GM19438 (cell line): ENCODE measurements around the gene SMIM36.
"Not testable (repeated sequence)": the region's sequence is repeated elsewhere in the genome, so short reads cannot be mapped to it uniquely, and the experiment has no call there.

ENCODE experiments used
- ATAC-seq: cut with Tn5 transposase; IDR thresholded peaks from one replicate; pipeline ENCODE4 v1.9.1; 2021; ENCODE audit warnings: low read depth; ENCODE audit not compliant: unreplicated experiment

SMIM36 gene

DNA sequence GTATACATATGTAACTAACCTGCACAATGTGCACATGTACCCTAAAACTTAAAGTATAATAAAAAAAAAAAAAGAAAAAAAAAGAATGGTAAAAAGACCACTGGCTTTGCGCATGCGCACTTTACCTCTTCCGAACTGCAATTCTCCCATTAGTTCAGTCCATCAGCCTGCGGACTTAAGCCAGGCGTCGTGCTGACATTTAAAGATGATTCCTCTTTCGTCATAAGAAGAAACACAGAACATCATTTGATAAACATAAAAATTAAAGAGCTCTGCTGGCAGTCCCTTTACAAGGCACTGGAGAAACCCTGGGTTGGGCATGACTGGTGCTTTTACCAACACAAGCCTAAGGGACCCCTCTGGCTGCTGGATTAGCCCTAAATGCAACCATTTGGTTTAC lies 3.6 kb downstream of the SMIM36 start:
- not testable (repeated sequence) for ATAC-seq

GRCh38 chr17:55501626-55502025 lies 9.6 kb downstream of the SMIM36 start:
- ATAC-seq = not testable (repeated sequence)

GRCh38 chr17:55500103-55500502 lies 11.1 kb downstream of the SMIM36 start:
- no peak for ATAC-seq

- ATAC-seq = no peak
These were observed 15.0 kb downstream of the SMIM36 start for GRCh38 chr17:55496094-55496881.

DNA sequence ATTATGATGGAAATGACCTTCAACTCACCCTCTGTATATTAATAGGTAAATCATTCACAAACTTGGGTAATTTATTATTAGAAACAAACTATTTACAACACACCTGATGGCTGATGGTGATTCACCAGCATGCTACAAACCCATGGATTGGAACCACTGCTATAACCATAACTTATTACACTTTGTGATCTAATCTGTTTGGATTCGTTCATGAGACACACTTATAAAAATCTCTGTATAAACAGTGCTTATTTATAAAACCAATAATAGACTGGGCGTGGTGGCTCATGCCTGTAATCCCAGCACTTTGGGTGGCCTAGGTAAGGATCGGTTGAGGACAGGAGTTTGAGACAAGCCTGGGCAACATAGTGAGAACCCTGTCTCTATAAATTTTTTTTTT lies 16.0 kb downstream of the SMIM36 start:
- no peak for ATAC-seq

- ATAC-seq = no peak
These were observed 18.4 kb downstream of the SMIM36 start for GRCh38 chr17:55492781-55493341.

- ATAC-seq = no peak
These were observed 20.9 kb downstream of the SMIM36 start for GRCh38 chr17:55490376-55490775.

DNA sequence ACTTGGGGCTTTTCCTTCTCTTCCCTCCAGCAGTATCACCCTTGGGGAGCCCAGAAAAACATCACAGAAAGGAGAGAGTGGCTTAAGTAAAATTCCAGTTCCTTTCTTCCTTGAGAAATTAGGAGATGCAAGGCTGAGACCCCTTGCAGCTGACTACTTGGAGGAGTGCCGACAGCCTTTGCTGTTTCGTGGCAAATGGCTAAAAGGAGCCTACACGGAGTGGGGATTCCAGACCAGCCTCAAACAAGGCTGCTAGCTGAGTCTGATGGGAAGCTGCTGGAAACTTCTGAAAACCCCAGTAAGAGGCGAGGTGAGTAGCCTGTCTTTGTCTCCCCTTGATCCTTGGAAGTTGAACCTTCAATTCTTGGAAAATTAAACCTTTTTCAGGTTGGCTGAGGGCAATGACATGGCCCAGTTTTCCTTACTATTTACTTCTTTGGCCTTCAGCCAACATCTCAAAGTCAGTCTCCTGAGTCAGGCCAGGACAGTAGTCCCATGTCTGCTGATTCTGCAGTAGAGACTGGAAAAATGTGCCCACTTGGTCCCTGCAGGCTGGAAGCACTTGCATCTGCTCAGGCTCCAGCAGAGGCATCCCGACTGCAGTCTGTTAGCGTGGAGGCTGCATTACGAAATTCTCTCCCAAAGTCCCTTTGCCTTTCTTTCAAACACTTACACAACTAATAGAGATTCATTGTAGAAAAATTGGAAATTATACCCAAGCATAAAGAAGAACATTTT lies 23.4 kb downstream of the SMIM36 start:
- ATAC-seq = no peak

DNA sequence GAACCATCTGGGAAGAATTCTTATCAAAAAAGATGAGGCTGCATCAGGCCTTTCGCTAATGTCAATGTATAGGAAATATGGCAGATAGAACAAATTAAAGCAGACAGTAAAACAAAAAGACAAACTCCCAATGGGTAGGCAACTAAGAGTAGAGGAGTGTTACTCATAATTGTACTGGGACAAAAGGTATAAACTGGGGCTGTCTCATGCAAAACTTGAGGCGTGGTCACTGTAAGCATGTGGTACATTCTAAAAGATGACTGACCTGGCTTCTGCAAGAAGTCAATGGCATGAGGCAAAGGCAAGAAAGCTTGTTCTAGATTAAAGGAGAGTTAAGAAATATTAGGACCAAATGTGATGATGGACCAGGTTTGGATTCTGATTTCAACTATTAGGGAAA lies 26.7 kb downstream of the SMIM36 start:
- no peak for ATAC-seq

- no peak for ATAC-seq
These were observed 28.5 kb downstream of the SMIM36 start for GRCh38 chr17:55482591-55483389.

DNA sequence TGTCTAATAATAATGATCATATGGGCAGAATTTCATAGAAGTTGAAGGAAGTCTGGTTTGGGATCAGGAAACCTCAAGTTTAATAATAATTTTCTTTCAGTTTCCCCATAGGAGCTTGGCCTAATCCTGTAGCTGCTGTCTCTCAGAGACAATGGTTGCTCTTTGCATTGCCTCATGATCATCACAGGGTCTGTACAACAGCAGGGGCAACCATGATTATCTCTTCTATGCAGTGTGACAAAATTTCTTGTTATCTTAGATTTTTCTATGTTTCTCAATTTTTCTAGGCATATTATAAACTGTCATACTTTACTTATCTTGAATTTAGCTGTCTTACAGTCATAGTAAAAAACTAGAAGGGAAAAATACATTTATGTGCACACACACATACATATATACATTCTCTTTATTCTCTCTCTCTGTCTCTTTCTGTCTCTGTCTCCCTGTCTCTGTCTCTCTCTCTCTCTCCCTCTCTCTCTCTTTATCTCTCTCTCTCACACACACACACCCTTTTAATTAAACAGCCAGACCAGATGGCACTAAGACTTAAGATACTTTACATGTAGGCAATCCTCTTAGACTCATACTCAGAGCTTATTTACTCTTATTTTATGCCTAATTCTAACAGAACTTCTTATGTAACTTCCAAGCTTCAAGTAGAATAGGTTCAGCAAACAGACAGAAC lies 30.5 kb downstream of the SMIM36 start:
- no peak for ATAC-seq

- no peak for ATAC-seq
These were observed 31.3 kb downstream of the SMIM36 start for GRCh38 chr17:55479903-55480302.

DNA sequence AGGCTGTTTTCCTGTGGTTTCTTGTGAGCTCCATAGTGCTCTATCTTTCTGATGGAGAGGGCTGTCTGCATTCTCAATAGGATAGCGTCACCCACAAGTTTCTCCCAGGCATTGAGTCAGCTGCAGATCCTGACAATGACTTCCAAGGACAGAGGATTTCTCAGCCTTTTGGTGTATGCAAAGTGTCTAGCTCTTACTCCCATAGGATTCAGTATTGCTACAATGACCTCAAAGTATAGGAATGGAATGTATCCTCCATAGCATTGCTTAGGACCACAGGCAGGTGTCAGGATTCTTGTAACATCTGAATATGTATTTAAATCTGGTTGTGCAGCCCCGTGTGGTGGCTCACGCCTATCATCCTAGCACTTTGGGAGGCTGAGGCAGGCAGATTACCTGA lies 32.3 kb downstream of the SMIM36 start:
- no peak for ATAC-seq

- no peak for ATAC-seq
These were observed 44.6 kb downstream of the SMIM36 start for GRCh38 chr17:55466671-55467070.

GRCh38 chr17:55465771-55466170 lies 45.5 kb downstream of the SMIM36 start:
- ATAC-seq = not testable (repeated sequence)

DNA sequence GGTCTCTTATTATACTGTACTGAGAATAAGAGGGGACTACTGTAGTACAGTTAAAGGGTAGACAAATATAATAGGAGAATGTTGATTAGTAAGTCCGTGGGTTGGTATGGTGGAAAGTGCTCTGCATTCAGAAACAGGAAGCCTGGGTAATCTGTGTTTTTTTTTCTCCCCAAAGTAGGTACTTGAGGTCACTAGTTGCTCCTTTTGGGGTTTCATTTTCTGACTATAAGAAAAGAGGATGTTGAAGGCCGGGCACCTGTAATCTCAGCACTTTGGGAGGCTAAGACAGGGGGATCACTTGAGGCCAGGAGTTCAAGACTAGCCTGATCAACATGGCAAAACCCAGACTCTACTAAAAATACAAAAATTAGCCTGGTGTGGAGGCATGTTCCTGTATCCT lies 47.7 kb downstream of the SMIM36 start:
- peak; percentile 56 for ATAC-seq

DNA sequence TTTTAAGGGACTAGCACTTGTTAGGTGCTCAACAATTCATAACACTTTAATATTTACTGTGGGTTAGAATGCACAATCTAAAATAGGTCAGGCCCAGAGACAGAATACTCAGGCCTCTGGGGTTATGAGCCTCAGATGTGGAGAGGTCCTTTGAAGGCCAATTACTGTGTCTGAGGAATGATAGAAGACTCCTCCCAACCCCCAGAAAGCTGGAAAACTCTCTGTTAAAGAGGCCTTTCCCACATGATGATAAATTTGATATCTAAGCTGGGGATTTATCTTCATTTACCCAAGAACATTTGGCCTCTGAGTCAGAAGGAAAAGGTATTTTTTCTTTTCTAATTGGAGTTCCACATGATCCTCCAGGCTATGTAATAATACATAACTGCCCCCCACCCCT lies 48.5 kb downstream of the SMIM36 start:
- ATAC-seq = no peak

- no peak for ATAC-seq
These were observed 49.0 kb downstream of the SMIM36 start for GRCh38 chr17:55462234-55462633.

- ATAC-seq = no peak
These were observed 52.3 kb downstream of the SMIM36 start for GRCh38 chr17:55458978-55459377.

GRCh38 chr17:55458287-55458900 lies 52.9 kb downstream of the SMIM36 start:
- no peak for ATAC-seq
